ENCODE results near the gene TMUB1. TPM values are rescaled to one million over a fixed set of nuclear protein-coding genes. Genes with fewer than 3 reads are reported as not detected.
A peak's percentile ranks its signal among the peaks of the same experiment; 100 is the strongest.

Gene TMUB1
- total RNA-seq, 1 donor from 2014 or later = 45.7 TPM

- peaks cover 4% of the 10 kb centered on the region for H3K36me3 Mint-ChIP-seq (ENCODE audit: unreplicated experiment)
- no peak overlapping the region for H3K4me3 Mint-ChIP-seq (ENCODE audit: unreplicated experiment)
- peaks cover 6% of the 10 kb centered on the region for H3K27me3 Mint-ChIP-seq (ENCODE audit: unreplicated experiment)
- peaks cover 9% of the 10 kb centered on the region for H3K4me1 Mint-ChIP-seq (ENCODE audit: low read depth, unreplicated experiment)
- DNase-seq = no peak
- no peak overlapping the region for H3K27ac Mint-ChIP-seq (ENCODE audit: unreplicated experiment)
- H3K9me3 Mint-ChIP-seq (ENCODE audit: unreplicated experiment) = peaks cover 4% of the 10 kb centered on the region
- TF ChIP-seq CTCF (IDR thresholded peaks at IDR 0.05; ENCODE audit: partially characterized antibody, unreplicated experiment) = no peak
These were observed 18.3 kb downstream of the TMUB1 start for GRCh38 chr7:151064993-151065392.

- peaks cover 4% of the 10 kb centered on the region for H3K9me3 Mint-ChIP-seq (ENCODE audit: unreplicated experiment)
- H3K27me3 Mint-ChIP-seq (ENCODE audit: unreplicated experiment) = peaks cover 6% of the 10 kb centered on the region
- DNase-seq = no peak
- H3K36me3 Mint-ChIP-seq (ENCODE audit: unreplicated experiment) = peaks cover 4% of the 10 kb centered on the region
- H3K27ac Mint-ChIP-seq (ENCODE audit: unreplicated experiment) = no peak overlapping the region
- H3K4me3 Mint-ChIP-seq (ENCODE audit: unreplicated experiment) = no peak overlapping the region
- H3K4me1 Mint-ChIP-seq (ENCODE audit: low read depth, unreplicated experiment) = peaks cover 9% of the 10 kb centered on the region
- TF ChIP-seq CTCF (IDR thresholded peaks at IDR 0.05; ENCODE audit: partially characterized antibody, unreplicated experiment) = no peak
These were observed 18.8 kb downstream of the TMUB1 start for GRCh38 chr7:151064454-151064853.

DNA sequence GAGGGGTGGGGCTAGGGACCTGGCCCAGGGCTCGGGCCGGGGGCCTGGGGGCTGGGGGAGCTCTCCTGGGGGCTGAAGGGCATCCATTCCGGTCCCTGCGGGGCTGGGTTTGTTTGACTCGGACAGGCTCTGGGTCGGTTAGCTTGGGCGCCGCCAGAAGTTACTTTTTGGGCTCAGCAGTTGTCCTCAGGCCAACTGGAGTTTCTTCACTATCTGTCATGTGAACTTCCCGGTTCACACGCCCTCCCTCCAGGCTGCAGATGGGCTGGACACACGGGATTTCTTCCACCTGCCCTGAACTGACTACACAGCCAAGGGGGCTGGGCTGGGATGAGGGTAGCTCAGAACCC is 20.1 kb downstream of the TMUB1 start:
- peaks cover 14% of the 10 kb centered on the region for H3K4me1 Mint-ChIP-seq (ENCODE audit: low read depth, unreplicated experiment)
- peak overlapping the region; percentile 46 for H3K4me3 Mint-ChIP-seq (ENCODE audit: unreplicated experiment)
- peaks cover 11% of the 10 kb centered on the region for H3K27me3 Mint-ChIP-seq (ENCODE audit: unreplicated experiment)
- no peaks in the 10 kb centered on the region for H3K36me3 Mint-ChIP-seq (ENCODE audit: unreplicated experiment)
- DNase-seq = no peak
- no peak for TF ChIP-seq CTCF (IDR thresholded peaks at IDR 0.05; ENCODE audit: partially characterized antibody, unreplicated experiment)
- H3K27ac Mint-ChIP-seq (ENCODE audit: unreplicated experiment) = no peak overlapping the region
- peaks cover 4% of the 10 kb centered on the region for H3K9me3 Mint-ChIP-seq (ENCODE audit: unreplicated experiment)

DNA sequence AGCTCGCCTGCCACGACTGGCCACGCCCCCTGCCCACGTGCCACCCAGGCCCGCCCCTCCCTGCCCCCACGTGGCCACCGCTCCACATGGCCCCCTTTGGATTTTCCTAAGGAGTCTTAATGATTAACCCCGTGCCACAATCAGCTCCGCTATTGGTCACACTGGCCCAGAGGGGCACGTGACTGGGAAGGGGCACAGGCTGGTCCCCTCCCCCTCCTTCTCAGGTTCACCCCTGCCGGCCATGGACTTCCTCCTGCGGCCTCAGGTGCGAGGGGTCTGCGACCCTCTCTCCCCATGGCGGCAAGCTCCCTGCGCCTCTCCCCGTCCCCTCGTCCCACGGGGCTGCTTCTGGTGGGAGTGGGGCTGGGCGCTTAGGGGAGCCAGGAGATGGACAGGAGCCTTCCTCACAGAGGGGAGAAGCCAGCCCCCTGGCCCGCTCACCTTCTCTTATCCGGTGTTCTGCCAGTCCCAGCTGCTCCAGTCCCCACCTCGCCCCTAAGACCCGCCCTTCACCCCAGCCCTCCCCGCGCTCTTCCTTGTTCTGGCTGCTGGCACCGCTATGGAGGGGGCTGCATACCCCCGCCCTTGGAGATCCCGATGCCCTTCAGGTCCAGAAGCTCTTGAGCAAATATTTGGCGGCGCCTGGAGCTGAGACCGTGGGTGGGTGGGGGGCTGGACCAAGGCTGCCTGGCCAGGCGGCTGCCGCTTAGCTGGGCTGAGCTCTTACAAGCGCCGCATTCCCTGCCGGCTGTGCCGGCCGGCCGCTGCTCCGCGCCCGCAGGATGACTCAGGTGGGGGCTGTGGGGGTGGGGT is 20.7 kb downstream of the TMUB1 start:
- Mint-ChIP-seq H3K4me1 (ENCODE audit: low read depth, unreplicated experiment) (peaks cover 14% of the 10 kb centered on the region), H3K36me3 (ENCODE audit: unreplicated experiment) (no peaks in the 10 kb centered on the region), H3K27ac (ENCODE audit: unreplicated experiment) (no peak overlapping the region), H3K4me3 (ENCODE audit: unreplicated experiment) (peak overlapping the region; percentile 61), H3K9me3 (ENCODE audit: unreplicated experiment) (peaks cover 4% of the 10 kb centered on the region), H3K27me3 (ENCODE audit: unreplicated experiment) (peaks cover 12% of the 10 kb centered on the region)
- no peak for TF ChIP-seq CTCF (IDR thresholded peaks at IDR 0.05; ENCODE audit: partially characterized antibody, unreplicated experiment)
- DNase-seq = peak; percentile 91

DNA sequence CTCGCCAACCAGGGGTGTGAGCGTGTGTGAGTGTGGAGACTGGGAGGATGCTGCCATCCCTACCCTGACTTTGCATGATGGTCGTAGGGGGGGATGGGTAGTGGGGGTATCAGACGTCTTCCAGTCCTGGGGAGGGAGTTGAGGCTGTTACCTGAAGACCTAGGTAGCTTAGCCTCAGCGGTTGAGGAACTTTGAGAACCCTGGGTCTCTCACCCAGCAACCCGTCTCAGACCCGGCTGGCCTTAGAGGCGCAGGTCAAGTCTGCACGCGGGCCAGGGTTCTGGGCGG is 21.2 kb downstream of the TMUB1 start:
- H3K36me3 Mint-ChIP-seq (ENCODE audit: unreplicated experiment) = no peaks in the 10 kb centered on the region
- H3K4me1 Mint-ChIP-seq (ENCODE audit: low read depth, unreplicated experiment) = peaks cover 19% of the 10 kb centered on the region
- peaks cover 8% of the 10 kb centered on the region for H3K9me3 Mint-ChIP-seq (ENCODE audit: unreplicated experiment)
- no peak overlapping the region for H3K27ac Mint-ChIP-seq (ENCODE audit: unreplicated experiment)
- H3K4me3 Mint-ChIP-seq (ENCODE audit: unreplicated experiment) = peak overlapping the region; percentile 83
- peaks cover 16% of the 10 kb centered on the region for H3K27me3 Mint-ChIP-seq (ENCODE audit: unreplicated experiment)
- TF ChIP-seq CTCF (IDR thresholded peaks at IDR 0.05; ENCODE audit: partially characterized antibody, unreplicated experiment) = no peak
- no peak for DNase-seq
